ENCODE results near the gene FCRL5. TPM values are rescaled to one million over a fixed set of nuclear protein-coding genes. Genes with fewer than 3 reads are reported as not detected.
A peak's percentile ranks its signal among the peaks of the same experiment; 100 is the strongest.

The FCRL5 gene
- total RNA-seq, 1 donor from 2014 or later = not detected

GRCh38 chr1:157517016-157517415, 35.3 kb downstream of the FCRL5 start:
- intact Hi-C loops (cut with micrococcal nuclease) = no loop called here
- Mint-ChIP-seq H3K9me3 (no peaks in the 10 kb centered on the region), H3K27me3 (ENCODE audit: low read depth) (no peaks in the 10 kb centered on the region), H3K27ac (no peak overlapping the region), H3K4me1 (ENCODE audit: low read depth) (peaks cover under 1% of the 10 kb centered on the region), H3K36me3 (ENCODE audit: low read depth) (no peaks in the 10 kb centered on the region), H3K4me3 (ENCODE audit: low read depth) (no peak overlapping the region)
- DNase-seq (ENCODE audit: low spot score) = no peak

GRCh38 chr1:157515709-157516108, 36.6 kb downstream of the FCRL5 start:
- no peak overlapping the region for H3K27ac Mint-ChIP-seq
- H3K4me1 Mint-ChIP-seq (ENCODE audit: low read depth) = peaks cover 2% of the 10 kb centered on the region
- no peak for DNase-seq (ENCODE audit: low spot score)
- intact Hi-C loops (cut with micrococcal nuclease) = no loop called here
- H3K36me3 Mint-ChIP-seq (ENCODE audit: low read depth) = no peaks in the 10 kb centered on the region
- H3K9me3 Mint-ChIP-seq = no peaks in the 10 kb centered on the region
- no peaks in the 10 kb centered on the region for H3K27me3 Mint-ChIP-seq (ENCODE audit: low read depth)
- no peak overlapping the region for H3K4me3 Mint-ChIP-seq (ENCODE audit: low read depth)

GRCh38 chr1:157515141-157515540, 37.2 kb downstream of the FCRL5 start:
- intact Hi-C loops (cut with micrococcal nuclease) = no loop called here
- Mint-ChIP-seq H3K4me1 (ENCODE audit: low read depth) (peaks cover 2% of the 10 kb centered on the region), H3K9me3 (no peaks in the 10 kb centered on the region), H3K4me3 (ENCODE audit: low read depth) (no peak overlapping the region), H3K27me3 (ENCODE audit: low read depth) (no peaks in the 10 kb centered on the region), H3K36me3 (ENCODE audit: low read depth) (no peaks in the 10 kb centered on the region), H3K27ac (no peak overlapping the region)
- DNase-seq (ENCODE audit: low spot score) = no peak

GRCh38 chr1:157512036-157512969, 40.0 kb downstream of the FCRL5 start:
- Mint-ChIP-seq H3K36me3 (ENCODE audit: low read depth) (no peaks in the 10 kb centered on the region), H3K27ac (no peak overlapping the region), H3K4me3 (ENCODE audit: low read depth) (no peak overlapping the region), H3K4me1 (ENCODE audit: low read depth) (peaks cover 2% of the 10 kb centered on the region), H3K9me3 (no peaks in the 10 kb centered on the region), H3K27me3 (ENCODE audit: low read depth) (no peaks in the 10 kb centered on the region)
- intact Hi-C loops (cut with micrococcal nuclease) = no loop called here
- DNase-seq (ENCODE audit: low spot score) = no peak

- no peaks in the 10 kb centered on the region for H3K27me3 Mint-ChIP-seq (ENCODE audit: low read depth)
- no peaks in the 10 kb centered on the region for H3K9me3 Mint-ChIP-seq
- peaks cover 2% of the 10 kb centered on the region for H3K4me1 Mint-ChIP-seq (ENCODE audit: low read depth)
- intact Hi-C loops (cut with micrococcal nuclease) = no loop called here
- H3K4me3 Mint-ChIP-seq (ENCODE audit: low read depth) = no peak overlapping the region
- H3K36me3 Mint-ChIP-seq (ENCODE audit: low read depth) = no peaks in the 10 kb centered on the region
- DNase-seq (ENCODE audit: low spot score) = no peak
- no peak overlapping the region for H3K27ac Mint-ChIP-seq
These were observed 42.6 kb downstream of the FCRL5 start for GRCh38 chr1:157509546-157510232.

GRCh38 chr1:157505481-157506272, 46.6 kb downstream of the FCRL5 start:
- Mint-ChIP-seq H3K27ac (no peak overlapping the region), H3K27me3 (ENCODE audit: low read depth) (peaks cover 8% of the 10 kb centered on the region), H3K4me1 (ENCODE audit: low read depth) (no peaks in the 10 kb centered on the region), H3K36me3 (ENCODE audit: low read depth) (no peaks in the 10 kb centered on the region), H3K9me3 (no peaks in the 10 kb centered on the region), H3K4me3 (ENCODE audit: low read depth) (no peak overlapping the region)
- intact Hi-C loops (cut with micrococcal nuclease) = no loop called here
- peak; percentile 21 for DNase-seq (ENCODE audit: low spot score)

GRCh38 chr1:157504646-157505045, 47.7 kb downstream of the FCRL5 start:
- intact Hi-C loops (cut with micrococcal nuclease) = no loop called here
- no peak overlapping the region for H3K4me3 Mint-ChIP-seq (ENCODE audit: low read depth)
- no peak overlapping the region for H3K27ac Mint-ChIP-seq
- no peaks in the 10 kb centered on the region for H3K9me3 Mint-ChIP-seq
- H3K4me1 Mint-ChIP-seq (ENCODE audit: low read depth) = no peaks in the 10 kb centered on the region
- H3K27me3 Mint-ChIP-seq (ENCODE audit: low read depth) = peaks cover 10% of the 10 kb centered on the region
- DNase-seq (ENCODE audit: low spot score) = no peak
- no peaks in the 10 kb centered on the region for H3K36me3 Mint-ChIP-seq (ENCODE audit: low read depth)

GRCh38 chr1:157499521-157499920, 52.8 kb downstream of the FCRL5 start:
- intact Hi-C loops (cut with micrococcal nuclease) = no loop called here
- H3K4me1 Mint-ChIP-seq (ENCODE audit: low read depth) = no peaks in the 10 kb centered on the region
- no peak for DNase-seq (ENCODE audit: low spot score)
- H3K27ac Mint-ChIP-seq = no peak overlapping the region
- H3K27me3 Mint-ChIP-seq (ENCODE audit: low read depth) = peaks cover 14% of the 10 kb centered on the region
- no peaks in the 10 kb centered on the region for H3K9me3 Mint-ChIP-seq
- no peaks in the 10 kb centered on the region for H3K36me3 Mint-ChIP-seq (ENCODE audit: low read depth)
- no peak overlapping the region for H3K4me3 Mint-ChIP-seq (ENCODE audit: low read depth)

- Mint-ChIP-seq H3K27ac (no peak overlapping the region), H3K4me3 (ENCODE audit: low read depth) (no peak overlapping the region), H3K27me3 (ENCODE audit: low read depth) (peaks cover 15% of the 10 kb centered on the region), H3K4me1 (ENCODE audit: low read depth) (no peaks in the 10 kb centered on the region), H3K9me3 (no peaks in the 10 kb centered on the region), H3K36me3 (ENCODE audit: low read depth) (no peaks in the 10 kb centered on the region)
- intact Hi-C loops (cut with micrococcal nuclease) = no loop called here
- DNase-seq (ENCODE audit: low spot score) = no peak
These were observed 53.6 kb downstream of the FCRL5 start for GRCh38 chr1:157498736-157499090.

GRCh38 chr1:157497987-157498735, 54.2 kb downstream of the FCRL5 start:
- intact Hi-C loops (cut with micrococcal nuclease) = no loop called here
- Mint-ChIP-seq H3K27me3 (ENCODE audit: low read depth) (peaks cover 21% of the 10 kb centered on the region), H3K36me3 (ENCODE audit: low read depth) (no peaks in the 10 kb centered on the region), H3K4me1 (ENCODE audit: low read depth) (no peaks in the 10 kb centered on the region), H3K4me3 (ENCODE audit: low read depth) (no peak overlapping the region), H3K27ac (no peak overlapping the region), H3K9me3 (no peaks in the 10 kb centered on the region)
- DNase-seq (ENCODE audit: low spot score) = no peak

GRCh38 chr1:157497284-157497683, 55.0 kb downstream of the FCRL5 start:
- Mint-ChIP-seq H3K4me3 (ENCODE audit: low read depth) (no peak overlapping the region), H3K36me3 (ENCODE audit: low read depth) (no peaks in the 10 kb centered on the region), H3K9me3 (no peaks in the 10 kb centered on the region), H3K27me3 (ENCODE audit: low read depth) (peaks cover 23% of the 10 kb centered on the region), H3K4me1 (ENCODE audit: low read depth) (no peaks in the 10 kb centered on the region), H3K27ac (no peak overlapping the region)
- intact Hi-C loops (cut with micrococcal nuclease) = no loop called here
- DNase-seq (ENCODE audit: low spot score) = no peak

GRCh38 chr1:157496121-157496526, 56.2 kb downstream of the FCRL5 start:
- Mint-ChIP-seq H3K27me3 (ENCODE audit: low read depth) (peaks cover 18% of the 10 kb centered on the region), H3K4me3 (ENCODE audit: low read depth) (no peak overlapping the region), H3K4me1 (ENCODE audit: low read depth) (no peaks in the 10 kb centered on the region), H3K9me3 (no peaks in the 10 kb centered on the region), H3K27ac (no peak overlapping the region), H3K36me3 (ENCODE audit: low read depth) (no peaks in the 10 kb centered on the region)
- intact Hi-C loops (cut with micrococcal nuclease) = no loop called here
- peak; percentile 25 for DNase-seq (ENCODE audit: low spot score)

Data from activated T-helper 2 cell treated with anti-CD3 and anti-CD28 coated beads, Interferon-gamma antibody, Interleukin-2, Interleukin-4, amounts not matched to agents 10 μg/mL and 5 μg/mL and 100 μg/mL, durations not matched to agents 14 hours and 24 hours and 36 hours (primary cell).